M059J (cell line): ENCODE data around the gene PPP1R2. TPM values are rescaled to one million over a fixed set of nuclear protein-coding genes. Genes with fewer than 3 reads are reported as not detected.

Experiments
- total RNA-seq: library from RNA; depleted of rRNA; stranded (reverse); fragments of >200 nt; shearing (Covaris generic); gene quantifications from 2 replicates; pipeline ENCODE4 v1.2.3, GENCODE V29; 2014; rRNA removed

Gene PPP1R2
- total RNA-seq, 1 experiment from 2014 or later: 96.3 TPM

Other genes with a start within 250 kb of the PPP1R2 start
- 25.5 and 35.3 TPM in 2 replicates for gene ACAP2, start 100.3 kb downstream of the PPP1R2 start, total RNA-seq
- not detected in 2 replicates for gene APOD, start 40.6 kb upstream of the PPP1R2 start, total RNA-seq
- gene MUC20, start 177.7 kb upstream of the PPP1R2 start, total RNA-seq: 0.07 TPM in 1 of 2 replicates, not detected in the other